H9 (cell line): Measurements from ENCODE around the gene TRPM3. TPM values are rescaled to one million over a fixed set of nuclear protein-coding genes. Genes with fewer than 3 reads are reported as not detected.

Experiments used
- DNase-seq: peaks from one replicate; pipeline ENCODE4 v3.0.0-alpha.2; 2017
- H2AFZ ChIP-seq: one replicate; pipeline ENCODE4 v1.6.1; 2013; ENCODE audit warnings: mild to moderate bottlenecking, low read length, control low read depth, moderate library complexity
- H2AK5ac ChIP-seq: 2 replicates; pipeline ENCODE4 v1.6.1; 2013; ENCODE audit warnings: low read length, control low read depth, mixed read lengths; ENCODE audit not compliant: insufficient read length
- H2BK120ac ChIP-seq: one replicate; pipeline ENCODE4 v1.6.1; 2013; ENCODE audit warnings: low read depth, mild to moderate bottlenecking, low read length, control low read depth, inconsistent platforms; ENCODE audit not compliant: poor library complexity, severe bottlenecking
- H2BK12ac ChIP-seq: 2 replicates; pipeline ENCODE4 v1.6.1; 2013; ENCODE audit warnings: low read length, control low read depth, mixed read lengths, low read depth; ENCODE audit not compliant: insufficient read length
- H2BK15ac ChIP-seq: 2 replicates; pipeline ENCODE4 v1.6.1; 2013; ENCODE audit warnings: low read depth, low read length, control low read depth
- H2BK20ac ChIP-seq: one replicate; pipeline ENCODE4 v1.6.1; 2013; ENCODE audit warnings: low read depth, mild to moderate bottlenecking, low read length, control low read depth, inconsistent platforms; ENCODE audit not compliant: poor library complexity, severe bottlenecking
- H2BK5ac ChIP-seq: 2 replicates; pipeline ENCODE4 v1.6.1; 2013; ENCODE audit warnings: low read length, control low read depth, mixed read lengths; ENCODE audit not compliant: insufficient read length
- H3K14ac ChIP-seq: 2 replicates; pipeline ENCODE4 v1.6.1; 2013; ENCODE audit warnings: low read length, control low read depth; ENCODE audit not compliant: insufficient read depth
- H3K18ac ChIP-seq: 2 replicates; pipeline ENCODE4 v1.6.1; 2013; ENCODE audit warnings: low read depth, mild to moderate bottlenecking, mixed read lengths, low read length, control low read depth; ENCODE audit not compliant: insufficient read length
- H3K23ac ChIP-seq: 2 replicates; pipeline ENCODE4 v1.6.1; 2013; ENCODE audit warnings: low read length, control low read depth, mixed read lengths, low read depth; ENCODE audit not compliant: insufficient read length
- H3K23me2 ChIP-seq: 2 replicates; pipeline ENCODE4 v1.6.1; 2013; ENCODE audit warnings: low read depth, mild to moderate bottlenecking, mixed read lengths, low read length, control low read depth; ENCODE audit not compliant: insufficient read length, poor library complexity, severe bottlenecking
- H3K27ac ChIP-seq: 2 replicates; pipeline ENCODE4 v1.5.1; 2013; ENCODE audit warnings: low read length, control low read depth, mixed read lengths, low read depth; ENCODE audit not compliant: insufficient read length
- H3K27me3 ChIP-seq: 2 replicates; pipeline ENCODE4 v1.6.1; 2013; ENCODE audit warnings: low read length, control low read depth, inconsistent platforms; ENCODE audit not compliant: insufficient read depth
- H3K4ac ChIP-seq: 2 replicates; pipeline ENCODE4 v1.6.1; 2013; ENCODE audit warnings: low read depth, mild to moderate bottlenecking, control low read depth, inconsistent platforms, low read length, moderate library complexity
- H3K4me1 ChIP-seq: 2 replicates; pipeline ENCODE4 v1.6.1; 2013; ENCODE audit warnings: low read length, control low read depth, inconsistent platforms; ENCODE audit not compliant: insufficient read depth
- H3K4me2 ChIP-seq: 2 replicates; pipeline ENCODE4 v1.6.1; 2013; ENCODE audit warnings: low read length, control low read depth, mixed read lengths; ENCODE audit not compliant: insufficient read length, insufficient read depth
- H3K56ac ChIP-seq: 2 replicates; pipeline ENCODE4 v1.6.1; 2013; ENCODE audit warnings: low read depth, mild to moderate bottlenecking, mixed read lengths, low read length, control low read depth; ENCODE audit not compliant: insufficient read length
- H3K79me1 ChIP-seq: 2 replicates; pipeline ENCODE4 v1.6.1; 2013; ENCODE audit warnings: low read depth, mild to moderate bottlenecking, moderate library complexity, low read length, control low read depth, inconsistent platforms; ENCODE audit not compliant: insufficient read depth, poor library complexity, severe bottlenecking
- H3K79me2 ChIP-seq: 2 replicates; pipeline ENCODE4 v1.6.1; 2013; ENCODE audit warnings: low read length, control low read depth, inconsistent platforms; ENCODE audit not compliant: insufficient read depth
- H3K9ac ChIP-seq: 2 replicates; pipeline ENCODE4 v1.6.1; 2013; ENCODE audit warnings: low read length, control low read depth, mixed read lengths; ENCODE audit not compliant: insufficient read length; ENCODE audit errors: extremely low read depth
- H3K9me3 ChIP-seq: one replicate; pipeline ENCODE4 v1.6.1; 2013; ENCODE audit warnings: low read depth, low read length, inconsistent platforms; ENCODE audit not compliant: control insufficient read depth
- H3T11ph ChIP-seq: one replicate; pipeline ENCODE4 v1.6.1; 2013; ENCODE audit warnings: mild to moderate bottlenecking, low read length, control low read depth, inconsistent platforms
- H4K20me1 ChIP-seq: one replicate; pipeline ENCODE4 v1.6.1; 2013; ENCODE audit not compliant: control insufficient read depth, insufficient read length, insufficient read depth
- H4K5ac ChIP-seq: 2 replicates; pipeline ENCODE4 v1.6.1; 2013; ENCODE audit warnings: low read depth, mild to moderate bottlenecking, mixed read lengths, low read length, control low read depth; ENCODE audit not compliant: insufficient read length
- H4K8ac ChIP-seq: replicated peaks from 2 replicates; pipeline ENCODE4 v1.6.1; 2013; ENCODE audit warnings: low read length, control low read depth, mixed read lengths, low read depth; ENCODE audit not compliant: insufficient read length
- H4K91ac ChIP-seq: 2 replicates; pipeline ENCODE4 v1.6.1; 2013; ENCODE audit warnings: low read depth, mild to moderate bottlenecking, moderate library complexity, mixed read lengths, low read length, control low read depth; ENCODE audit not compliant: insufficient read length
- H3K27ac Mint-ChIP-seq, 3 experiments: 2 replicates in 2 of 3; 3 replicates in 1 of 3; pipeline ENCODE4 v1.8.0; 2020 to 2021; ENCODE audit warnings: mixed read lengths in 3 of 3, mild to moderate bottlenecking in 1 of 3, moderate library complexity in 1 of 3
- H3K27me3 Mint-ChIP-seq: 2 replicates; pipeline ENCODE4 v1.8.0; 2021; ENCODE audit warnings: low read depth, mild to moderate bottlenecking, moderate library complexity, mixed read lengths
- H3K36me3 Mint-ChIP-seq, 3 experiments: 2 replicates in 2 of 3; 3 replicates in 1 of 3; pipeline ENCODE4 v1.8.0; 2020 to 2021; ENCODE audit warnings: low read depth in 3 of 3, mixed read lengths in 3 of 3; ENCODE audit not compliant: insufficient read depth in 1 of 3
- H3K4me1 Mint-ChIP-seq, 2 experiments: 2 replicates each; pipeline ENCODE4 v1.8.0; 2020; ENCODE audit warnings: mixed read lengths in 2 of 2
- H3K4me3 Mint-ChIP-seq, 2 experiments: 2 replicates in 1 of 2; 3 replicates in 1 of 2; pipeline ENCODE4 v1.8.0; 2020 to 2021; ENCODE audit warnings: mild to moderate bottlenecking in 2 of 2, mixed read lengths in 2 of 2, moderate library complexity in 1 of 2
- H3K9me3 Mint-ChIP-seq, 2 experiments: 2 replicates in 1 of 2; 3 replicates in 1 of 2; pipeline ENCODE4 v1.8.0; 2020; ENCODE audit warnings: mild to moderate bottlenecking in 2 of 2, mixed read lengths in 2 of 2, moderate library complexity in 1 of 2
- WGBS: extraction: QIAGEN DNeasy Blood & Tissue Kit; methylation state at CpG from one replicate; pipeline ENCODE4 v1.1.7; 2013; ENCODE audit warnings: missing lambda C conversion rate, low lambda C conversion rate, mixed read lengths; ENCODE audit not compliant: insufficient read length; ENCODE audit errors: extremely low coverage; 5-methylcytosine and 5-hydroxymethylcytosine counted together
- total RNA-seq: library from RNA; stranded (reverse); gene quantifications from 2 replicates; pipeline ENCODE4 v1.2.1, GENCODE V29; 2021
- TF ChIP-seq, protein P1 (sequence below): fragments of 200-600 bp; sonication (generic); conservative IDR thresholded peaks from 3 replicates; pipeline ENCODE4 v1.8.0; 2021; ENCODE audit warnings: antibody characterized with exemption, mild to moderate bottlenecking

TRPM3 gene
- total RNA-seq, 1 experiment from 2014 or later, result 10.3 TPM

GRCh38 chr9:70902692-70903131, 218.7 kb downstream of the TRPM3 start:
- Histone ChIP-seq H2BK12ac (no peak overlapping the region), H3K9me3 (no peaks in the 10 kb centered on the region), H2BK20ac (no peak overlapping the region), H3K27ac (no peak overlapping the region), H4K8ac (no peak overlapping the region), H2BK15ac (no peak overlapping the region), H3K14ac (no peak overlapping the region), H2BK5ac (no peak overlapping the region), H3K4ac (no peak overlapping the region), H3K4me1 (peaks cover 4% of the 10 kb centered on the region; the same call in 1 of the 2 replicates), H2AK5ac (no peak overlapping the region), H2BK120ac (no peak overlapping the region), H3T11ph (no peak overlapping the region), H3K9ac (no peak overlapping the region), H3K18ac (no peak overlapping the region), H3K4me2 (no peak overlapping the region), H4K91ac (no peak overlapping the region), H3K23me2 (no peaks in the 10 kb centered on the region), H4K20me1 (no peaks in the 10 kb centered on the region), H3K79me1 (no peaks in the 10 kb centered on the region), H3K27me3 (no peaks in the 10 kb centered on the region), H3K79me2 (no peaks in the 10 kb centered on the region), H4K5ac (no peak overlapping the region), H2AFZ (no peak overlapping the region), H3K23ac (no peak overlapping the region), H3K56ac (no peak overlapping the region)
- DNase-seq, result no peak
- no peaks in the 10 kb centered on the region for H3K36me3 Mint-ChIP-seq
- TF ChIP-seq, protein P1, sequence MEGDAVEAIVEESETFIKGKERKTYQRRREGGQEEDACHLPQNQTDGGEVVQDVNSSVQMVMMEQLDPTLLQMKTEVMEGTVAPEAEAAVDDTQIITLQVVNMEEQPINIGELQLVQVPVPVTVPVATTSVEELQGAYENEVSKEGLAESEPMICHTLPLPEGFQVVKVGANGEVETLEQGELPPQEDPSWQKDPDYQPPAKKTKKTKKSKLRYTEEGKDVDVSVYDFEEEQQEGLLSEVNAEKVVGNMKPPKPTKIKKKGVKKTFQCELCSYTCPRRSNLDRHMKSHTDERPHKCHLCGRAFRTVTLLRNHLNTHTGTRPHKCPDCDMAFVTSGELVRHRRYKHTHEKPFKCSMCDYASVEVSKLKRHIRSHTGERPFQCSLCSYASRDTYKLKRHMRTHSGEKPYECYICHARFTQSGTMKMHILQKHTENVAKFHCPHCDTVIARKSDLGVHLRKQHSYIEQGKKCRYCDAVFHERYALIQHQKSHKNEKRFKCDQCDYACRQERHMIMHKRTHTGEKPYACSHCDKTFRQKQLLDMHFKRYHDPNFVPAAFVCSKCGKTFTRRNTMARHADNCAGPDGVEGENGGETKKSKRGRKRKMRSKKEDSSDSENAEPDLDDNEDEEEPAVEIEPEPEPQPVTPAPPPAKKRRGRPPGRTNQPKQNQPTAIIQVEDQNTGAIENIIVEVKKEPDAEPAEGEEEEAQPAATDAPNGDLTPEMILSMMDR, result no peak
- H3K4me1 Mint-ChIP-seq, result peaks cover 8 to 15% of the 10 kb centered on the region in 2 experiments
- no peak overlapping the region for H3K4me3 Mint-ChIP-seq
- no peak overlapping the region; a peak in 1 of 7 replicates for H3K27ac Mint-ChIP-seq
- no peaks in the 10 kb centered on the region for H3K27me3 Mint-ChIP-seq
- H3K9me3 Mint-ChIP-seq, result no peaks in the 10 kb centered on the region
- WGBS, result no CpG with 5 or more reads among the region's 6 CpGs
